GM18507 (cell line): ENCODE results near the gene STIP1.

Source experiments
- DNase-seq: peaks from one replicate; pipeline ENCODE4 v3.0.0; 2011; ENCODE audit warnings: low read depth; ENCODE audit not compliant: insufficient read length; ENCODE audit errors: extremely low spot score
- FAIRE-seq: peaks from 2 replicates; lab custom pipeline; 2011; peaks lifted over from hg19 to GRCh38; lab: Jason Lieb, UNC

The STIP1 gene

DNA sequence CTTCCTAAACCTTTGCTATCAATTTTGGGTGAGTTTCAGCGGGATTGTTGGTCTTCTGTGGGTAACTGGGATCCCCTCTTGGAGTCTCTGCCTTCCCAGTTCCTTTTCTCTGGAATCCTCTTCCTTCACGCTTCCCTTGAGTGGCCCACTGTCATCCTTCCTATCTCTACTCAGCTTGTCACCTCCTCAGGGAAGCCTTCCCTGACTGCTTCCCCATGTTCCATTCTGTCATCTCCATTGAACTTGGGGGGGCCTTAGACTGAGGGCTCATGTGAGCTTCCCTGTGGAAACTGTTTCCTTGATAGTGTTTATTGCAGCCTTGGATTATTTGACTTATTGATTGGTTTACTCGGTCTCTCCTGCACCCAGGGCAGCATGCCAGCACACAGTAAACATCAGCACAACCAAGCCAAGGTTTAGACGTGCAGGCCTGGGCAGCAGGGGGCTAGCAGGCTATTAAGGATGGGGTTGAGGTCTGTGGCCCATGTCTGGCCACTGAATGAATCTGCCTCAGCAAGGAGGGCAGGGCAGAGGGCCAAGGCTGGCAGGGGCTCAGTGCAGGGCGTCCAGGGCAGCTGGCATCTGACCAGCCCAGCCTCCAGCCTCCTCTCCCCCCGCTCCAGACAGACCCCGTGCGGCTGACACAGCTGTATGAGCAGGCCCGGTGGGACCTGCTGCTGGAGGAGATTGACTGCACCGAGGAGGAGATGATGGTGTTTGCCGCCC is 32.8 kb downstream of the STIP1 start:
- DNase-seq = no peak
- no peak for FAIRE-seq

DNA sequence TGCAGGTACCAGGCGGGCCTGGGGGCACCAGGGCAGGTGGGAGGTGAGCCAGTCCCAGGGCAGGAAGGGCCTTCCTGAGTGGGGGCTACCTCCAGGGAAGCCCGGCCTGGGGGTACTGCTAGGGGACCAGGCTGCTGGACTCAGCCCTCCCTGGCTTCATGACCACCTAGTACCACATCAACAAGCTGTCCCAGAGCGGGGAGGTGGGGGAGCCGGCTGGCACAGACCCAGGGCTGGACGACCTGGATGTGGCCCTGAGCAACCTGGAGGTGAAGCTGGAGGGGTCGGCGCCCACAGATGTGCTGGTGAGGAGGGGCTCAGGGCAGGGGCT is 33.3 kb downstream of the STIP1 start:
- FAIRE-seq (no peak), DNase-seq (no peak)

DNA sequence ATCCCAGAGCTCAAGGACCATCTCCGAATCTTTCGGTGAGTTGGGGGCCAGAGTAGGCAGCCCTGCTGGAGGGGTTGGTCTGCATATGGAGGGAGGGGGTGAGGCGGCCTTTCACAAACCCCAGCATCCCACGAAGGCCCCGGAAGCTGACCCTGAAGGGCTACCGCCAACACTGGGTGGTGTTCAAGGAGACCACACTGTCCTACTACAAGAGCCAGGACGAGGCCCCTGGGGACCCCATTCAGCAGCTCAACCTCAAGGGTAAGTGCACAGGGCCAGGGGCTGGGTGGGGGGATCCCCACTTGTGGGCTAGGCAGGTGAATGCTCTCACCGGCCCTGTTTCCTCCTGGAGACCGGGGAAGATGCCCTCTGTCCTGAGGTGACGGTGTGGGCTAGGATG is 33.8 kb downstream of the STIP1 start:
- no peak for DNase-seq
- no peak for FAIRE-seq

DNA sequence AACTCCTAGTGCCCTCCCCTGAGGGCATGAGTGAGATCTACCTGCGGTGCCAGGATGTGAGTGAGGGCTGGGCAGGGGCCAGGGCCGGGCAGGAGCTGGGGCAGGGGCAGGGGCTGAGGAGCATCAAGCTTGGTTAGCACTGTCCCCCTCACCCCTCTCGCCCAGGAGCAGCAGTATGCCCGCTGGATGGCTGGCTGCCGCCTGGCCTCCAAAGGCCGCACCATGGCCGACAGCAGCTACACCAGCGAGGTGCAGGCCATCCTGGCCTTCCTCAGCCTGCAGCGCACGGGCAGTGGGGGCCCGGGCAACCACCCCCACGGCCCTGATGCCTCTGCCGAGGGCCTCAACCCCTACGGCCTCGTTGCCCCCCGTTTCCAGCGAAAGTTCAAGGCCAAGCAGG is 34.3 kb downstream of the STIP1 start:
- no peak for FAIRE-seq

DNA sequence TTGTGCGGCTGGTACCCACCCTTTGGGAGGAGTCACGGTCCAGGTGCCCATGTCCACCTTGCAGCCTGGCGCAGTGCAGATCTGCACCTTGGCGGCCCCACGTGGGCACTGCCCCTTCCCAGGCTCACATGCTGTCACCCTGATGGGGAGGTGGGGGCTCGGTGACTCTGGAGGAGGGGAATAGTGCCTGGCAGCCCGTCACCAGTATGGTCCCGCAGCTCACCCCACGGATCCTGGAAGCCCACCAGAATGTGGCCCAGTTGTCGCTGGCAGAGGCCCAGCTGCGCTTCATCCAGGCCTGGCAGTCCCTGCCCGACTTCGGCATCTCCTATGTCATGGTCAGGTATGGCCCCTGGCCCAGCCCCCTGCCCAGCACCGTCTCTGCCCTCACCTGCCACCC is 34.8 kb downstream of the STIP1 start:
- DNase-seq = no peak

More for the DNA sequence above, 34.3 kb downstream of the STIP1 start:
- no peak for DNase-seq

DNA sequence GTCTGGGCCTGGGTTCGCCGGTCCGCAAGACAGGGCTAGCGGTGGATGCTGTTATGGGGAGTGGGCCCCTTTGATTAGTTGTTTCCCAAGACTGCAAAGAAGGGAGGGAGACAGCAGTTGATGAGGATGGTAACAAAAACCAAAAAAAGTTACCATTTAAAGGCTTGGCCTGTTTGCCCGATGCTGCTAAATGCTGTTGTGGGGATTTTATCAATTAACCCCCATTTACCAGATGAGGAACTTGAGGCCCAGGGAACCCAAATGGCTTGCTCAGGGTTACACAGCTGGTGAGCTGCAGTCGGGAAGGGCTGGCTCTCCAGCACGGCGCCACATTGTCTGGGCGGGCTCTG is 36.7 kb downstream of the STIP1 start:
- DNase-seq (no peak), FAIRE-seq (no peak)

More for the DNA sequence above, 34.8 kb downstream of the STIP1 start:
- FAIRE-seq = no peak

DNA sequence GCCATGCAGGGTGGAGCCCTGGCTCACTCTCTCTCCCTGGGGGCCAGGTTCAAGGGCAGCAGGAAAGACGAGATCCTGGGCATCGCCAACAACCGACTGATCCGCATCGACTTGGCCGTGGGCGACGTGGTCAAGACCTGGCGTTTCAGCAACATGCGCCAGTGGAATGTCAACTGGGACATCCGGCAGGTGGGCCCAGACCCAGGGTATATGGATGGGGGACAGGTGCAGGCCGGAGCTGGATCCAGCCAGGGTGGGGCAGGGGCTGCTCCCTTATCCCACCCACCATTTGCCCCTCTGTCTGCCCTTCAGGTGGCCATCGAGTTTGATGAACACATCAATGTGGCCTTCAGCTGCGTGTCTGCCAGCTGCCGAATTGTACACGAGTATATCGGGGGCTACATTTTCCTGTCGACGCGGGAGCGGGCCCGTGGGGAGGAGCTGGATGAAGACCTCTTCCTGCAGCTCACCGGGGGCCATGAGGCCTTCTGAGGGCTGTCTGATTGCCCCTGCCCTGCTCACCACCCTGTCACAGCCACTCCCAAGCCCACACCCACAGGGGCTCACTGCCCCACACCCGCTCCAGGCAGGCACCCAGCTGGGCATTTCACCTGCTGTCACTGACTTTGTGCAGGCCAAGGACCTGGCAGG is 37.2 kb downstream of the STIP1 start:
- FAIRE-seq (no peak), DNase-seq (no peak)

DNA sequence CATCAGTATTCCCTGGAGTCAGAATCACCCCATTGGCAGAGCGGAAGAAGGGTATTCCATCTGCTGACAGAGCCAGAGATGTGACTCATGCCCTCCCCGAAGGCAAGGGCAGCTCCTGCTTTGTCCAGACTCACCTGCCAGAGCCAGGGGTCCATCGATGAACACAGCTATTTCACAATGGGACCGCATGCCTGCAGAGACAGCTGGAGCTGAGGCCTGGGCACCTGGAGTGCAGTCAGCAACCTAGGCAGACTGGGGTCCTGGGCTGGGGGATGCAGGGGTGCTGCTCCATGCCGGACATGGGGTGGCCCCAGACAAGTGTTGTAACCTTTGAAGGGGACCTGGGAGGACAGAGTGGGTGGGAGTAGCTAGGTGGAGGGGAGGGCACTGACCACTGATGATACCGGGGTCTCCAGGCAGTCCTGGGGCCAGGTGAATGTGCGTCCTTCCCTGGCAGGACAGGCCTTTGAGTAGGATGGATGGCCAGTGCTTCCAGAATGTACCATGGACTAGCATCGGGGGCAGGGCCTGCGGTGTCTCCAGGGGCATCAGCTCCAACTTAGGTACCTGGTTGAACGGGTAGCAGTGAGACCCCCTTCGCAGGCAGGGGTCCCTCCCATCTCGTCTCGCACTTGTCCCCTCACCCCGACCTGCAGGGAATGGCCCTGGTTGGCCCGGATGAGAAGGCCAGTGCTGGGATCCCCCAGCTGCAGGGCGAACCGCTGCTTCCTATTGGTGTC is 38.4 kb downstream of the STIP1 start:
- FAIRE-seq (no peak), DNase-seq (no peak)

DNA sequence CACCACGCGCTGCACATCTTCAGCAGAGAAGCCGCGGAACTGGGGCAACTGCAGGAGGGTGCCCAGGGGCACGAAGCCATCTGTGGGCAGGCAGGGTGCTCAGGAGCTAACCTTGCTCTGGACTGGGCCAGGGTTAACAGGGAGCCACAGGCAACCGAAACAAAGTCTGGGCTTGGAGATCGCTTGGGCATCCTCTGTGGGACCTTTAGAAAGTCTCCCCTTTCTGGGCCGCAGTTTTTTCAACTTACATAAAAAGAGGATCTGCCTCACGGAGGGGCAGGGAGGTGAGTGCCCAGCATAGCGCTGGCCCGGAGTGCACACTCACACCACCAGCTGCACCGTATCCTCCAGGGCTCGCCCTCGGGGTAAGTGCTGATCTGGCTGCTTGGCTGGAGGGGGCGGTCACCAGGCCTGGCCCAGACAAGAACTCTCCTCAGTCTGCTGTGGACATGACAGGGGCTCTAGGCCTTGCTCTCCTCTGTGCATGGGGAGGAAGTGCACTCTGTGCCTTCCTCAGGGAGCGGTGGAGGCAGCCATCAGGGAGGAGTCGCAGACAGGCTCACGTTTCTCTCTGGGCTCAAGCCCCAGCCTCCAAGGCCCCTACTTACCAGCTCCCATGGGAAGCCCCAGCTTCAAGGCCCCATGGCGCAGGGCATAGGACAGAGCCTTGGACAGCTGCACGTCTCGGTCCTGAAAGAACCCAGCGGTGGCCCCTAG is 39.1 kb downstream of the STIP1 start:
- FAIRE-seq (no peak), DNase-seq (no peak)

DNA sequence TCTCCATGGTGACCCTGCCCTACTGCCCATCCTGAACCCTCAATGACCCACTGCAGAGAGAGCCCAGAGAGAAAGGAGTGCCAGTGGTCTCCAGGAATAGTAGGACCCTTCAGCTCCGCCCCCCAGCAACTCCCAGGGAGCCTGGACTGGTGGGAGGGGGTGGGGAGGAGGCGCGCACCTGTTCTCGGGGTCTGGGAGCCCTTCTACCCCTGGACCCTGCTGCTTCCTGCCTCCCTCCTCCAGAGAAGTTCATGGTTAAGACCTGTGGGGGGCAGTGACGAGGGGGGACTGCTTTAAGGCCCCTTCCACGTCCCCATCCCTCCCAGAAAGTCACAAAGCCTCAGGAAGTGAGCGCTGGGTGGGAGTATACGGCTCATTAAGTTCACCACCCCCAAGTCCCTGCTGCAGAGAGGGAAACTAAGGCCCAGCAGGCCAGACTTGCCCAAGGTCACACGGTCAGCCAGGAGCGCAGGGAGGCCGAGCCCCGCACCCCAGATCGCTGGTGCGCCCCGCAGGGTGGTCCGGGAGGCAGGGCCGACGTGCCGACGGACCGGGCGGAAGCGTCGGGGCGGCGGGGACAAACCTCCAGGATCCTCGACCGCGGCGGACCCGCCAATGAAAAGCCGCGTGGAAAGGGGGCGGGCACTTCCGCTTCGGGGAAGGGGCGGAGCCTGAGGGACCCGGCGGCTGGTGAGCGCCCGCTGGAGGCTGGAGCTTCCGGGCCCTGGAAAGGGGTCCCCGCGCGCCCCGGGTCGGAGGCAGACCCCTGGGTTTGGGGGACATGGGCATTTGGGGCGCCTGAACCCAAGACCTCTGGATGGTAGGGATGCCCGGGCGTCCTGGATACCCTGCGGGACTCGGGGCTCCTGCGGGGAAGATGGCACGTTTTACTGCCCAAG is 39.9 kb downstream of the STIP1 start, which contains the start of the genes NUDT22 and TRPT1:
NUDT22 (plus strand) TSS at position 667 of the 899 bp plus-strand sequence. CDS start 379 bp downstream, outside the sequence.
TRPT1 (minus strand) TSS at position 579 of the 899 bp plus-strand sequence; CDS start at position 253, 326 bp downstream.
- FAIRE-seq (peak; percentile 84), DNase-seq (peak; percentile 88)

DNA sequence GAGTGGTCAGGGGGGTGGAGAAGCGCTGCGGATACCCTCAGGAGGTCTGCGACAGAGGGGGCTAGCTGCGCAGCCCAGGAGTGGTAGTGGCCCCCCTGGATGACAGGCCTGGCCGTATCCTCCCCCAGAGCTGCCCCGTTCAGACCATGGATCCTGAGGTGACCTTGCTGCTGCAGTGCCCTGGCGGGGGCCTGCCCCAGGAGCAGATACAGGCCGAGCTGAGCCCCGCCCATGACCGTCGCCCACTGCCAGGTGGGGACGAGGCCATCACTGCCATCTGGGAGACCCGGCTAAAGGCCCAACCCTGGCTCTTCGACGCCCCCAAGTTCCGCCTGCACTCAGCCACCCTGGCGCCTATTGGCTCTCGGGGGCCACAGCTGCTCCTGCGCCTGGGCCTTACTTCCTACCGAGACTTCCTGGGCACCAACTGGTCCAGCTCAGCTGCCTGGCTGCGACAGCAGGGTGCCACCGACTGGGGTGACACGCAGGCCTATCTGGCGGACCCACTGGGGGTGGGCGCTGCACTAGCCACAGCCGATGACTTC is 40.6 kb downstream of the STIP1 start:
- FAIRE-seq (peak; percentile 60), DNase-seq (no peak)

DNA sequence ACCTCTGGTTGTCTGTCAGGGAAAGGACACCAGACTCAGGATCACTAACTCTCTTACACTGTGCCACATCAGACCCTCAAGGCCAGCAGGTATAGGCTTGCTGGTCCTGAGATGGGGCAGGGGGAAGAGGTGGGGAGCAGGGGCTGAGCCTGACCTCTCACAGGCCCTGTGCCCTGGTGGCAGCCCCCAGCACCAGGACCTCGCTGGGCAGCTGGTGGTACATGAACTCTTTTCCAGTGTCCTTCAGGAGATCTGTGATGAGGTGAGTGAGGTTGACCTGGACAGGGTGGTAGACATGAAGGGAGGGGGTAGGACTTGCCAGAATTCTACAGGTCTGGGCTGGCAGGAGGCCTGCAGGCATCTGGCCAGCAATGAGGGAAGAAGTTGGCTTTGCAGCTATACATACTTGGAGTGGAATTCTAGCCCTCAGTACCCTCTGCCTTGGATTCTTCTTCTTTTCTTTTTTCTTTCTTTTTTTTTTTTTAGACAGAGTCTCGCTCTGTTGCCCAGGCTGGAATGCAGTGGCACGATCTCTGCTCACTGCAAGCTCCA is 41.5 kb downstream of the STIP1 start:
- no peak for DNase-seq
- FAIRE-seq = no peak

DNA sequence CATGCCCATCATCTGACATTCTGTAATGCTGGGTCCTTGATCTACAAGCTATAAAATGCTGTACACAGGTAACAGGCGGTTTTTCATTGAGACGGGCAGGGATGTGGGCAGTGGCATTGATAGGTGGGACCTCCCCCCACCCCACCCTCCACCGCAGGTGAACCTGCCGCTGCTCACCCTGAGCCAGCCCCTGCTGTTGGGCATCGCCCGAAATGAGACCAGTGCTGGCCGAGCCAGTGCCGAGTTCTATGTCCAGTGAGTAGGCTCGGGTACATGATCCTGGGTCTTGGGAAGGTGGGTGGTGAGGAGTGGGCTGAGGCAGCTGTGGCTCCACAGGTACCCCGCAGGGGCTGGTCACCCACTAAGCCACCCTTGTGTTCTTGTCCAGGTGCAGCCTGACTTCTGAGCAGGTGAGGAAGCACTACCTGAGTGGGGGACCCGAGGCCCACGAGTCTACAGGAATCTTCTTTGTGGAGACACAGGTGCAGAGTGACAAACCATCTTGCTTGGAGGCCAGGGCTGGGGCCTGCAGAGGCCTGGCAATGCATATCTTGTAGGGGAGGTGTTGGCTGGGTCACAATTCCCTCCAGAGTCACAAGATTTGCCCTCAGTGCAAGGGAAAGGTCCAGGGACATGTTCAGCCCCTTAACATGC is 43.2 kb downstream of the STIP1 start:
- DNase-seq (no peak), FAIRE-seq (no peak)

DNA sequence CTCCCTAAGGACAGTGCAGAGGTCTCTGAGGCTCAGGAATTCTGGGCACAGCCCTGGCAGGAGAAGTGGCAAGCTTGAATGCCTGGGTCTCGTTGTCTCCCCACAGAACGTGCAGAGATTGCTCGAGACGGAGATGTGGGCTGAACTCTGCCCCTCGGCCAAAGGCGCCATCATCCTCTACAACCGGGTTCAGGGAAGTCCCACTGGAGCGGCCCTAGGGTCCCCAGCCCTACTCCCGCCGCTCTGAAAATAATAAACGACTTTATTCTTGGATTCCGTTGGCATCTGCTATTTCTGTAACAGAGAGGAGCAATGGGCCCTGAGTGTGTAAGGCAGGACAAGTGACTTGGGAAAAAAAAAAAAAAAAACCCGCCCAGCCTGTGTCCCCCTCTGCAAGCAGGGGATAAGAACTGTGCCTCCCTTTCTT is 43.8 kb downstream of the STIP1 start:
- DNase-seq (no peak), FAIRE-seq (no peak)

DNA sequence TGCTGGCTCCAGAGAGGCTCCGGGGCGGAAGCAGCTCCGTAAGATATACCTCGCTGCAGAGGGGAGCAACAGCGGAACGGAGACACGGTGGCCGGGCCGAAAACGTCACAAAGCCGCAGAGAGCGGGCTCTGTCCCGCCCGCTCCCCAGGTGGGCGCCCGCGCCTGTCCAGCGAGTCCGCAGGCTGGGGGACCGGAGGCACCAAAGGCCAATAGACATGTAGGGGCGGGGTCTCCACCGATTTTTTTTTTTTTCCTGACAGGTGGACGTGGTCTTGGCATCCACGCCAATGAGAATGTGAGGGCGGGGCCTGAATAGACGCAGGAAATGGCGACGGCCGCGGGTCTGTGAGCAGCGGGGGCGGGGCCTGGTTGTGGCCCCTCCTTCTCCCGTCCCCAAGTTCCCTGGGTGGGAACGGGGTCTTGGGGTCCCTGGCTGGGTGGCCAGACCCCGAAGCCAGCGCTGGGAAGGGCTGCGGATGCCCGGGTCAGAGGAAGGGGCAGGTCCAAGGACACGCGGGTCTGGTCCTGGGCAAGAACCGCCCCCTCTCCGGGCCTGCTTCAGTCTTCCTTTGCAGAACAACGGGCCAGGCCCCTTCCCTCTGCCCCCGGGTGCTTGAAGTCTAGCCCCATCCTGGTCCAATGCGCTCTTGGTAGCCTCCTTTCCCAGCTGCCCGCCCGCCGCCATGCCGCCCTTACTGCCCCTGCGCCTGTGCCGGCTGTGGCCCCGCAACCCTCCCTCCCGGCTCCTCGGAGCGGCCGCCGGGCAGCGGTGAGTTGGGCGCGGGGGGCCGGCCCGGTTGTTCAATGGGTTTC is 44.4 kb downstream of the STIP1 start, which contains the start of gene DNAJC4:
DNAJC4 (plus strand) TSS at position 378 of the 814 bp plus-strand sequence; CDS start at position 685, 307 bp downstream.
- FAIRE-seq (peak; percentile 79), DNase-seq (peak; percentile 74)

DNA sequence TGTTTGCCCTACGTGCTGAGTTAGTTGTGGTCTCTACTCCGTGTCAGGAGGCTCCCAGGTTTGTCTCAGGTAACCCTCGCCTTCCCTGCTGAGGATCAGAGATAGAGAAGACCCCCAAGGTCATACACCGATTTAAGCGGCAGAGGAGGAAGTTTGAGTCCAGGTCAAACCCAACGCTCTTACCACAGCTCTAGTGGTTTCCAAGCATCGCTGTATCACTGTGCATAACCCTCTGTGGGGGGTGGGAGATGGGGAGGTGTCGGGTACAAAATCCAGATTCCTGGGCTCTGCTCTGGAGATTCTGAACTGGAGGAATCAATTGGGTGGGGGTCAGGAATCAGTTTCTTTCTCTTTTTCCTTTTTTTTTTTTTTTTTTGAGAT is 45.0 kb downstream of the STIP1 start:
- no peak for DNase-seq
- no peak for FAIRE-seq

DNA sequence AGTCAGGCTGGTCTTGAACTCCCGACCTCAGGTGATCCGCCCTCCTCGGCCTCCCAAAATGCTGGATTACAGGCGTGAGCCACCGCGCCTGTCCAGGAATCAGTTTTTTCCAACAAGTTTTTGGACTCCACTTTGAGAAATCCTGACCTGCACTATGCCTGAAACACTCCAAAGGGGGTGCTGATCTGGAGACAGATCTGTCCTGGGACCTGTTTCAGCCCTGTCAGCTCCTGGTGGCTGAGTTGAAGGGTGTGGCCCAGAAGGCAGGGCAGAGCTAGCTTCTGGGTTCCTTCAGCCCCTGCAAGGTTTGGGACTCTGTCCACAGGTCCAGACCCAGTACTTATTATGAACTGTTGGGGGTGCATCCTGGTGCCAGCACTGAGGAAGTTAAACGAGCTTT is 45.6 kb downstream of the STIP1 start:
- no peak for DNase-seq
- FAIRE-seq = no peak
